A549 (cell line): ENCODE data around the gene CNTN4.

Source experiments
- CBX8 ChIP-seq: fragments of 200-600 bp; sonication (generic); IDR thresholded peaks from 2 replicates; pipeline ENCODE4 v1.6.1; 2016
- EP300 ChIP-seq, 2 experiments: fragments of >200 bp; sonication (Bioruptor Twin); formaldehyde crosslinking; IDR thresholded peaks; 2 replicates in 1 of 2; 3 replicates in 1 of 2; pipeline ENCODE4 v1.6.1; 2016 to 2017
- HEYL ChIP-seq: fragments of 250-450 bp; sonication (Bioruptor Pico); IDR thresholded peaks from 2 replicates; pipeline ENCODE4 v1.8.0; 2021; ENCODE audit warnings: mild to moderate bottlenecking, moderate library complexity
- KDM1A ChIP-seq: fragments of 200-600 bp; sonication (generic); IDR thresholded peaks from 2 replicates; pipeline ENCODE4 v1.6.1; 2016; ENCODE audit warnings: low read depth, mild to moderate bottlenecking
- POLR2A ChIP-seq: IDR thresholded peaks from 2 replicates; pipeline ENCODE4 v1.6.1; 2012; ENCODE audit warnings: mild to moderate bottlenecking, low read length
- POLR2AphosphoS2 ChIP-seq: conservative IDR thresholded peaks from 2 replicates; pipeline ENCODE4 v1.6.1; 2012; ENCODE audit warnings: low read length, improper control_type of control experiment, inconsistent platforms
- SMC3 ChIP-seq: fragments of >200 bp; sonication (Bioruptor Twin); formaldehyde crosslinking; IDR thresholded peaks from 3 replicates; pipeline ENCODE4 v1.6.1; 2018; ENCODE audit warnings: inconsistent platforms
- TF ChIP-seq, protein P1 (sequence below): fragments of >200 bp; sonication (Bioruptor Twin); formaldehyde crosslinking; IDR thresholded peaks from 3 replicates; pipeline ENCODE4 v1.5.1; 2016
- TF ChIP-seq, protein P2 (sequence below): IDR thresholded peaks from 2 replicates; pipeline ENCODE4 v1.6.1; 2012
- TF ChIP-seq, protein P3 (sequence below): IDR thresholded peaks from 2 replicates; pipeline ENCODE4 v1.6.1; 2012
- TF ChIP-seq, protein P4 (sequence below): fragments of 200-600 bp; sonication (generic); IDR thresholded peaks from 2 replicates; pipeline ENCODE4 v1.6.1; 2016; ENCODE audit warnings: antibody characterized with exemption, mild to moderate bottlenecking, moderate library complexity

DNA sequence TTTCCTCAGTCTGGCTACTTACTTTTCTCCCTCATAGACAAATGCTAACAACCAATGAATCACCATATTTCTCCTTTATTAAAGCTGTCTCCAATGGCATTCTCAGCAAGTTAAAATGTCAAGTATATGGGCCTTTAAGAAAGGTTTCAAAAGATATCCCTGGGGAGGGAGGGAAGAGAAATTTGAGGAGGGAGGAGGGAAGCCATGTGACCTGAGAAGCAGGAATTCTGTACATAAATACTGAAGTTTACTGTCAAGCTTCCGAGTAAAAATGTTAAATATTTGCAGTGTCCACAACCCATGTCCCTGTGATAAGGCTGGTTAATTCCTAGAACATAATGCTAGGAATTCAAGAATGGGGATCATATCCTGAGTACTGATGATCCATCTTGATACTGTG lies 175.9 kb downstream of the CNTN4 start:
- TF ChIP-seq, protein P1, sequence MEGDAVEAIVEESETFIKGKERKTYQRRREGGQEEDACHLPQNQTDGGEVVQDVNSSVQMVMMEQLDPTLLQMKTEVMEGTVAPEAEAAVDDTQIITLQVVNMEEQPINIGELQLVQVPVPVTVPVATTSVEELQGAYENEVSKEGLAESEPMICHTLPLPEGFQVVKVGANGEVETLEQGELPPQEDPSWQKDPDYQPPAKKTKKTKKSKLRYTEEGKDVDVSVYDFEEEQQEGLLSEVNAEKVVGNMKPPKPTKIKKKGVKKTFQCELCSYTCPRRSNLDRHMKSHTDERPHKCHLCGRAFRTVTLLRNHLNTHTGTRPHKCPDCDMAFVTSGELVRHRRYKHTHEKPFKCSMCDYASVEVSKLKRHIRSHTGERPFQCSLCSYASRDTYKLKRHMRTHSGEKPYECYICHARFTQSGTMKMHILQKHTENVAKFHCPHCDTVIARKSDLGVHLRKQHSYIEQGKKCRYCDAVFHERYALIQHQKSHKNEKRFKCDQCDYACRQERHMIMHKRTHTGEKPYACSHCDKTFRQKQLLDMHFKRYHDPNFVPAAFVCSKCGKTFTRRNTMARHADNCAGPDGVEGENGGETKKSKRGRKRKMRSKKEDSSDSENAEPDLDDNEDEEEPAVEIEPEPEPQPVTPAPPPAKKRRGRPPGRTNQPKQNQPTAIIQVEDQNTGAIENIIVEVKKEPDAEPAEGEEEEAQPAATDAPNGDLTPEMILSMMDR: no peak
- TF ChIP-seq, protein P2, sequence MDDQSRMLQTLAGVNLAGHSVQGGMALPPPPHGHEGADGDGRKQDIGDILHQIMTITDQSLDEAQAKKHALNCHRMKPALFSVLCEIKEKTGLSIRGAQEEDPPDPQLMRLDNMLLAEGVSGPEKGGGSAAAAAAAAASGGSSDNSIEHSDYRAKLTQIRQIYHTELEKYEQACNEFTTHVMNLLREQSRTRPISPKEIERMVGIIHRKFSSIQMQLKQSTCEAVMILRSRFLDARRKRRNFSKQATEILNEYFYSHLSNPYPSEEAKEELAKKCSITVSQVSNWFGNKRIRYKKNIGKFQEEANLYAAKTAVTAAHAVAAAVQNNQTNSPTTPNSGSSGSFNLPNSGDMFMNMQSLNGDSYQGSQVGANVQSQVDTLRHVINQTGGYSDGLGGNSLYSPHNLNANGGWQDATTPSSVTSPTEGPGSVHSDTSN: no peak
- TF ChIP-seq CBX8: no peak
- TF ChIP-seq, protein P3, sequence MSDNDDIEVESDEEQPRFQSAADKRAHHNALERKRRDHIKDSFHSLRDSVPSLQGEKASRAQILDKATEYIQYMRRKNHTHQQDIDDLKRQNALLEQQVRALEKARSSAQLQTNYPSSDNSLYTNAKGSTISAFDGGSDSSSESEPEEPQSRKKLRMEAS: no peak
- TF ChIP-seq, protein P4, sequence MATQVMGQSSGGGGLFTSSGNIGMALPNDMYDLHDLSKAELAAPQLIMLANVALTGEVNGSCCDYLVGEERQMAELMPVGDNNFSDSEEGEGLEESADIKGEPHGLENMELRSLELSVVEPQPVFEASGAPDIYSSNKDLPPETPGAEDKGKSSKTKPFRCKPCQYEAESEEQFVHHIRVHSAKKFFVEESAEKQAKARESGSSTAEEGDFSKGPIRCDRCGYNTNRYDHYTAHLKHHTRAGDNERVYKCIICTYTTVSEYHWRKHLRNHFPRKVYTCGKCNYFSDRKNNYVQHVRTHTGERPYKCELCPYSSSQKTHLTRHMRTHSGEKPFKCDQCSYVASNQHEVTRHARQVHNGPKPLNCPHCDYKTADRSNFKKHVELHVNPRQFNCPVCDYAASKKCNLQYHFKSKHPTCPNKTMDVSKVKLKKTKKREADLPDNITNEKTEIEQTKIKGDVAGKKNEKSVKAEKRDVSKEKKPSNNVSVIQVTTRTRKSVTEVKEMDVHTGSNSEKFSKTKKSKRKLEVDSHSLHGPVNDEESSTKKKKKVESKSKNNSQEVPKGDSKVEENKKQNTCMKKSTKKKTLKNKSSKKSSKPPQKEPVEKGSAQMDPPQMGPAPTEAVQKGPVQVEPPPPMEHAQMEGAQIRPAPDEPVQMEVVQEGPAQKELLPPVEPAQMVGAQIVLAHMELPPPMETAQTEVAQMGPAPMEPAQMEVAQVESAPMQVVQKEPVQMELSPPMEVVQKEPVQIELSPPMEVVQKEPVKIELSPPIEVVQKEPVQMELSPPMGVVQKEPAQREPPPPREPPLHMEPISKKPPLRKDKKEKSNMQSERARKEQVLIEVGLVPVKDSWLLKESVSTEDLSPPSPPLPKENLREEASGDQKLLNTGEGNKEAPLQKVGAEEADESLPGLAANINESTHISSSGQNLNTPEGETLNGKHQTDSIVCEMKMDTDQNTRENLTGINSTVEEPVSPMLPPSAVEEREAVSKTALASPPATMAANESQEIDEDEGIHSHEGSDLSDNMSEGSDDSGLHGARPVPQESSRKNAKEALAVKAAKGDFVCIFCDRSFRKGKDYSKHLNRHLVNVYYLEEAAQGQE: no peak
- TF ChIP-seq POLR2A: no peak
- no peak for TF ChIP-seq POLR2AphosphoS2
- TF ChIP-seq HEYL (CRISPR knock-in tag): no peak
- TF ChIP-seq EP300 (IDR thresholded peaks at IDR 0.05): no peak
- no peak for TF ChIP-seq SMC3
- TF ChIP-seq KDM1A: no peak
